ENCODE data around the gene TAL1. TPM values are rescaled to one million over a fixed set of nuclear protein-coding genes. Genes with fewer than 3 reads are reported as not detected.

TAL1 gene
- total RNA-seq, 2 donors from 2014 or later, result 0.90 to 1.2 TPM

DNA sequence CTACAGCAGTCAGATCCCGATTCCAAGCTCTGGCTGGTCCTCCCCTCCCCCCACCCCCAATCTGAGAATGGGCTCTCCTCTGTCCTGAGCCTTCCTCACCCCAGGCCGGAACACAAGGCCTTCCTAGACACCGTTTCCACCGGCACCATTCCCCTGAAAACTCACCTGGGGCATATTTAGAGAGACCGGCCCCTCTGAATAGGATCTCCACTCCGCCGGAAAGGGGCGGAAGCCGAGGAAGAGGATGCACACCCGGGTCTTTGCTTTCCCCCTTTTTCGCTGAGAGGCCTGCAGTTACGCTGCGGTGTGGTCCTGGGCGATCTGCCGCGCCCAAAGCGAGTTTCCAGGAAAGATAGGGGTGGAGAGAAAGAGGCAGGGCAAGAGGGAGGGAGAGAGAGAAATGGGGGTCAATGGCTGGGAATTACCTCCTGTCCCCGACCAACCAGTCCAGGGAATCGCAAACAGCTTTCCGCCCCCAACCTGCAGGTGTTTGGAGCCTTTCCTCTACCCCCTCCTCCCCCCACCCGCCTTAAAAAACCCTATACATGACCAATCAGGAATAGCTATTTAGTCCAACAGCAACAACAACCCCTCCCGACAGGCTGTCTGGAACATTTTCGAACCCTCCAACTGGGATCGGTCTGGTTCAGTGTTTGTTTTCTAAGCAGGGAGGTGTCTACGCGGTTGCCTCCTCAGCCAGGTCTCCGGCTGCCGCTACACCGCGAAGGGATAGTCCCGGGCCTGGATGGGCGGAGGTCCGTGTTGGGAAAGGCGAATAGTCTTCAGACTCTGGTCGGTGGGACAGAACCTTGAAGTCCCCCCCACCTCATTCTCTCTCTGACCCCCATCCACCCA, 2.8 kb downstream of the TAL1 start:
- DNase-seq, result no peak
- Histone ChIP-seq H3K36me3 (no peaks in the 10 kb centered on the region), H3K9me3 (no peaks in the 10 kb centered on the region), H3K4me3 (no peak overlapping the region), H3K4me1 (peaks cover 11% of the 10 kb centered on the region), H3K27ac (no peak overlapping the region), H3K27me3 (peaks cover 94% of the 10 kb centered on the region), H3K9ac (ENCODE audit: low read depth in 2 of 2, low read length in 2 of 2) (no peak overlapping the region)
- intact Hi-C loops (cut with DNase I), result no loop called here
- TF ChIP-seq, protein P1, sequence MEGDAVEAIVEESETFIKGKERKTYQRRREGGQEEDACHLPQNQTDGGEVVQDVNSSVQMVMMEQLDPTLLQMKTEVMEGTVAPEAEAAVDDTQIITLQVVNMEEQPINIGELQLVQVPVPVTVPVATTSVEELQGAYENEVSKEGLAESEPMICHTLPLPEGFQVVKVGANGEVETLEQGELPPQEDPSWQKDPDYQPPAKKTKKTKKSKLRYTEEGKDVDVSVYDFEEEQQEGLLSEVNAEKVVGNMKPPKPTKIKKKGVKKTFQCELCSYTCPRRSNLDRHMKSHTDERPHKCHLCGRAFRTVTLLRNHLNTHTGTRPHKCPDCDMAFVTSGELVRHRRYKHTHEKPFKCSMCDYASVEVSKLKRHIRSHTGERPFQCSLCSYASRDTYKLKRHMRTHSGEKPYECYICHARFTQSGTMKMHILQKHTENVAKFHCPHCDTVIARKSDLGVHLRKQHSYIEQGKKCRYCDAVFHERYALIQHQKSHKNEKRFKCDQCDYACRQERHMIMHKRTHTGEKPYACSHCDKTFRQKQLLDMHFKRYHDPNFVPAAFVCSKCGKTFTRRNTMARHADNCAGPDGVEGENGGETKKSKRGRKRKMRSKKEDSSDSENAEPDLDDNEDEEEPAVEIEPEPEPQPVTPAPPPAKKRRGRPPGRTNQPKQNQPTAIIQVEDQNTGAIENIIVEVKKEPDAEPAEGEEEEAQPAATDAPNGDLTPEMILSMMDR (IDR thresholded peaks at IDR 0.05), result no peak

DNA sequence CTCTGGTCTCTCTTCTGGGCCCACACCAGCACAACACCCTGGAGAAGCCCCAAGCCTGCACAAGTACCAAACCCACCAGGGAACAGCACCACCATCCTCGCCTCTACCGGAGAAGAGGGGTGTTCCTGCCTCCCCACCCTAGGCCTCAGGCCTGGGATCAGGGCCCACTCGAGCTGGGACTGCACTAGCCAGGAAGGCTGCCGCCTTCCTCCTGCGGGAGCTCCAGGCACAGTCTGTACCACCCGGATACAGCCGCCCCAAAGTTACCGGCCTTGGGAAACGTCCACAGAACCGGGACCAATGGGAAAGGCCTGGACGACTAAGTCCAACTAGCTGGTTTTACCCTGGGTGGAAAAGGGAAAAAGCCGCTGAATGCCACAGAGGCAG, 3.4 kb downstream of the TAL1 start:
- DNase-seq, result no peak
- Histone ChIP-seq H3K27ac (no peak overlapping the region), H3K9me3 (no peaks in the 10 kb centered on the region), H3K36me3 (no peaks in the 10 kb centered on the region), H3K4me3 (no peak overlapping the region), H3K9ac (ENCODE audit: low read depth in 2 of 2, low read length in 2 of 2) (no peak overlapping the region), H3K4me1 (peaks cover 11% of the 10 kb centered on the region), H3K27me3 (peaks cover 93% of the 10 kb centered on the region)
- intact Hi-C loops (cut with DNase I), result no loop called here
- TF ChIP-seq, protein P1 (IDR thresholded peaks at IDR 0.05), result no peak

DNA sequence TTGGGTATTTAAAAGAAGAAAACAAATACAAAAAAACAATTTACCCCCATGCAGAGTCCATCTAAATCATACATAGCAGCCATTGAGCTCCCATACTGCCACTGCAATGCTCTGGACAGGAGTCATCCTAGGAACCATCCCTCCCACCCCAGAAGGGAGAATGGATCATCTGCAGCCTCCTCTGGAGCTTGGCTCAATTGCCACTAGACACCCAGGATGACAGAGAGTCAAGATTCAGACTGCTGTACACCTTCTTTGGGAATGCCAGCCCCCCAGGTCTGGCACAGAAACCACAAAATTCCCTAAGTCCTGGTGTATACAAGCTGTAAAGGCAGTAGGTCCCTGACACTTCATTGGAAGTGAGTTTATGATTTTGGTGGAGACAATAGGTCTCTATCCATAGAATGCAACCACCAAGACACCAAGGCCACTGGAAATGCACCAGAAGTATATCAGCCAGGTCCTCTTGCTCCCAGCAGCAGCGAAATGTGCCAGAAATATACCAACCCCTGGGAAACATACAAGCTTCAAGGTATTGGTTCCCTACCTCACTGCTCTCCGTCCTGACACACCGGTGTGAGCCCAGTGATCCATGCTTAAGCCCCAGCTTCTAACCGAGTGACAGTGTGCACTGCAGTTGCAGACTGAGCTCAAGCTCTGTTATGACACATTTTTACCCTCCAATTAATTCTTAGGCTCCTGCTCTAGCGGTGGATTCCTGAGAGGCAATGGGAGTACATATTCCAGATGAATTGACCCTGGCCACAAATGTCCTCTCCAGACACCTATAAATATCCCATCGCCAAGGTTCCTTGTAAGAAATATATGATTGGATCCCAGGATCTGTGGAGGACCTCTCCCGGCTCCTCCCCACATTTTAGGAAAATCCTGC, 4.4 kb downstream of the TAL1 start:
- Histone ChIP-seq H3K27ac (no peak overlapping the region), H3K4me3 (no peak overlapping the region)

DNA sequence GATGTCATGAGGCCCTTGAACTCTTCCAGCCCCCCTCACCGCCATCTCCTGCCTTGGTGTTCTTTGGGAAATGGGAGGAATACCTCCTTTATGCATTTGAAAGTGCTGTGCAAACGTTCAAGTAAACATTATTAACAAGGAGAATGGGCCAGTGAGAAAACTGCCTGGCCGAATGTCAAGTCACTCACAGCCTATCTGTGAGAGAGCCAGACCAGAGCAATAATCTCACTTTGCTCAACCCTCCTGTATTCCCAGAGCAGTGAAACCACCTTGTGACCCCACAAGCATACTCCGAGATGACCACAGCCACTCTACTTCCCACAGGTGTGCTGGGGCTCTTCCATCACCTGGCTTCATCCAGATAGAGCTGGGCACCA, 5.2 kb downstream of the TAL1 start:
- Histone ChIP-seq H3K27me3 (peaks cover 83% of the 10 kb centered on the region), H3K4me1 (peaks cover 10% of the 10 kb centered on the region), H3K9me3 (no peaks in the 10 kb centered on the region), H3K9ac (ENCODE audit: low read depth in 2 of 2, low read length in 2 of 2) (no peak overlapping the region), H3K4me3 (no peak overlapping the region), H3K36me3 (no peaks in the 10 kb centered on the region), H3K27ac (no peak overlapping the region)
- intact Hi-C loops (cut with DNase I), result no loop called here
- TF ChIP-seq, protein P1 (IDR thresholded peaks at IDR 0.05), result no peak
- DNase-seq, result no peak

More for the DNA sequence above, 4.4 kb downstream of the TAL1 start:
- no peaks in the 10 kb centered on the region for H3K9me3 ChIP-seq
- H3K4me1 ChIP-seq, result peaks cover 11% of the 10 kb centered on the region
- peaks cover 90% of the 10 kb centered on the region for H3K27me3 ChIP-seq
- H3K36me3 ChIP-seq, result no peaks in the 10 kb centered on the region
- TF ChIP-seq, protein P1 (IDR thresholded peaks at IDR 0.05), result no peak
- intact Hi-C loops (cut with DNase I), result no loop called here
- H3K9ac ChIP-seq (ENCODE audit: low read depth in 2 of 2, low read length in 2 of 2), result no peak overlapping the region
- no peak for DNase-seq

DNA sequence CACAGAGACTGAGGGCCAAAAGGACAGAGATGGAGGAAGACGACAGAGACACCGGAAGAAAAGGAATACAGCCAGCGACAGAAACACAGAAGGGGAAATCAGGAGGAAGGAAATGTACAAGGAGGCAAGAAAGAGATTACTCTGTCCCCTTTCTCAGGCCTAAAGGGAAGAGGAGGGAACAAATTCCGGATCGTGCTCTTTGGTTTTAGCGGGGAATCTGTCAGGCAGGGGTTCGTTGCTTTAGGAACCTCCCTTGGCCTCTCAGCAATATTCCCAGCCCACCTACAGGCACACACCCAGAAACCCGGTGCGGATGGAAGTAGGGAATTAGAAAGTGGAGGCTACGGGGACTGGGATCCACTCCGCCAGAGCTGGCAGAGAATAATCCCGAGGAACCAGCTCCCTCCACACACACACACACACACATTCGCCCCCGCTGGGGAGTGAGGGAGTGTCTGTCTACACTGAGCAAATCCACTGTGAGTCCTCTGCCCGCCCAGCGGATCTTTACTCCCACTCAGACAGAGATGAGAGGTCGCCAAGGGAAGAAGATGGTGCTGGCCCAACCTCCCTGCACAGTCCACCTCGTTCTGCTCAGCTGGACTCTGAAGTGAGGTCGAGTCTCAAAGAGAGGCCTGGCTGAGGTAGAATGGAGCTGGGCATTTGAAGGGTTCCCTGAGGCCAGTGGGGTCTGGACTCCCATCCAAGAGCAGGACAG, 5.7 kb downstream of the TAL1 start:
- Histone ChIP-seq H3K36me3 (no peaks in the 10 kb centered on the region), H3K27ac (no peak overlapping the region), H3K4me1 (peaks cover 5% of the 10 kb centered on the region), H3K9me3 (no peaks in the 10 kb centered on the region), H3K27me3 (peaks cover 77% of the 10 kb centered on the region), H3K9ac (ENCODE audit: low read depth in 2 of 2, low read length in 2 of 2) (no peak overlapping the region), H3K4me3 (no peak overlapping the region)
- TF ChIP-seq, protein P1 (IDR thresholded peaks at IDR 0.05), result no peak
- no peak for DNase-seq
- intact Hi-C loops (cut with DNase I), result no loop called here

Measured in colonic mucosa (tissue), 4 donors.